Glutamatergic neuron (in vitro differentiated cells): ENCODE data around the gene TRAPPC8. TPM values are rescaled to one million over a fixed set of nuclear protein-coding genes. Genes with fewer than 3 reads are reported as not detected.
"Not testable (repeated sequence)": the region's sequence is repeated elsewhere in the genome, so short reads cannot be mapped to it uniquely, and the experiment has no call there.

Source experiments
- DNase-seq: peaks from one replicate; pipeline ENCODE4 v3.0.0; 2022
- H3K27ac Mint-ChIP-seq: one replicate; pipeline ENCODE4 v1.8.0; 2020; ENCODE audit warnings: mild to moderate bottlenecking, mixed read lengths, inconsistent platforms; ENCODE audit not compliant: unreplicated experiment
- H3K27me3 Mint-ChIP-seq: one replicate; pipeline ENCODE4 v1.8.0; 2020; ENCODE audit warnings: mild to moderate bottlenecking, moderate library complexity, mixed read lengths, inconsistent platforms; ENCODE audit not compliant: unreplicated experiment
- H3K36me3 Mint-ChIP-seq: one replicate; pipeline ENCODE4 v1.8.0; 2020; ENCODE audit warnings: mild to moderate bottlenecking, mixed read lengths, inconsistent platforms; ENCODE audit not compliant: unreplicated experiment
- H3K4me1 Mint-ChIP-seq: one replicate; pipeline ENCODE4 v1.8.0; 2020; ENCODE audit warnings: mild to moderate bottlenecking, low read depth, mixed read lengths, inconsistent platforms; ENCODE audit not compliant: unreplicated experiment
- H3K4me3 Mint-ChIP-seq: one replicate; pipeline ENCODE4 v1.8.0; 2020; ENCODE audit warnings: mild to moderate bottlenecking, mixed read lengths, inconsistent platforms; ENCODE audit not compliant: unreplicated experiment
- H3K9me3 Mint-ChIP-seq: one replicate; pipeline ENCODE4 v1.8.0; 2020; ENCODE audit warnings: mild to moderate bottlenecking, moderate library complexity, mixed read lengths, inconsistent platforms; ENCODE audit not compliant: unreplicated experiment
- total RNA-seq: library from RNA; stranded (reverse); fragmentation: NEBNext Ultra II Directional; extraction: Animal tissue kit (Norgen Biotek cat#: 25700); gene quantifications from one replicate; pipeline ENCODE4 v1.2.1, GENCODE V29; 2021; ENCODE audit not compliant: unreplicated experiment
- TF ChIP-seq, protein P1 (sequence below): fragments of 200-600 bp; sonication (generic); IDR thresholded peaks from one replicate; pipeline ENCODE4 v1.5.0; 2021; ENCODE audit not compliant: partially characterized antibody, unreplicated experiment

TRAPPC8 gene
- total RNA-seq, 1 donor from 2014 or later = 41.0 TPM

DNA sequence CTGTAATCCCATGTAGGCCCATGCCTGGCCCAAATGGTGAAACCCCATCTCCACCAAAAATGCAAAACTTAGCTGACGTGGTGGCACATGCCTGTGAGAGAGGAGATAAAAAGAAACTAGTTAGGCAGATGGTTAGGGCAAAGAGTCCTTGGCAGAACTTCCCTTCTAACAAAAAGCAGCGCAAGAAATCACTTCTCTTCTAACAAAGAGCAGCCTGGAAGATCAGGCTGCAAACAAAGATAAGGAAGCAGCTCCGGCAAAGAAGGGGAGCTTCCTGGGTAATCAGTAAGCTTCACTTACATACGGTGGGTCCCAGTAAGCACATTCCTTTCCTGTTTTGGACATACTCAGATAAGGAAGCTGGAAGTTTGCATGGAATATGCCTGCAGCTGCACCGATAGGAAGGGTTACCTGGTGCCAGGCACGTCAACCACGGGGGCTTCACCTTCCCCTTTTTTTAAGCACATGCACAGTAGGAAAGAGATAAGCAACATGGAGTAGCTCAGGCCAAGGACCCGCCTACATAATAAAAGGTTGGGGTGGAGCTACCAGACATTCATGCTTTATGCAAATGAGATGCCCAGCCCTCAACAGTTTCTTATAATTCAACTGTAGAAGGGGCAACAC is 121.3 kb downstream of the TRAPPC8 start:
- Mint-ChIP-seq H3K36me3 (no peaks in the 10 kb centered on the region), H3K9me3 (no peaks in the 10 kb centered on the region), H3K27ac (peak overlapping the region; percentile 36), H3K4me3 (no peak overlapping the region), H3K27me3 (no peaks in the 10 kb centered on the region), H3K4me1 (no peaks in the 10 kb centered on the region)
- TF ChIP-seq, protein P1, sequence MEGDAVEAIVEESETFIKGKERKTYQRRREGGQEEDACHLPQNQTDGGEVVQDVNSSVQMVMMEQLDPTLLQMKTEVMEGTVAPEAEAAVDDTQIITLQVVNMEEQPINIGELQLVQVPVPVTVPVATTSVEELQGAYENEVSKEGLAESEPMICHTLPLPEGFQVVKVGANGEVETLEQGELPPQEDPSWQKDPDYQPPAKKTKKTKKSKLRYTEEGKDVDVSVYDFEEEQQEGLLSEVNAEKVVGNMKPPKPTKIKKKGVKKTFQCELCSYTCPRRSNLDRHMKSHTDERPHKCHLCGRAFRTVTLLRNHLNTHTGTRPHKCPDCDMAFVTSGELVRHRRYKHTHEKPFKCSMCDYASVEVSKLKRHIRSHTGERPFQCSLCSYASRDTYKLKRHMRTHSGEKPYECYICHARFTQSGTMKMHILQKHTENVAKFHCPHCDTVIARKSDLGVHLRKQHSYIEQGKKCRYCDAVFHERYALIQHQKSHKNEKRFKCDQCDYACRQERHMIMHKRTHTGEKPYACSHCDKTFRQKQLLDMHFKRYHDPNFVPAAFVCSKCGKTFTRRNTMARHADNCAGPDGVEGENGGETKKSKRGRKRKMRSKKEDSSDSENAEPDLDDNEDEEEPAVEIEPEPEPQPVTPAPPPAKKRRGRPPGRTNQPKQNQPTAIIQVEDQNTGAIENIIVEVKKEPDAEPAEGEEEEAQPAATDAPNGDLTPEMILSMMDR = no peak
- no peak for DNase-seq

DNA sequence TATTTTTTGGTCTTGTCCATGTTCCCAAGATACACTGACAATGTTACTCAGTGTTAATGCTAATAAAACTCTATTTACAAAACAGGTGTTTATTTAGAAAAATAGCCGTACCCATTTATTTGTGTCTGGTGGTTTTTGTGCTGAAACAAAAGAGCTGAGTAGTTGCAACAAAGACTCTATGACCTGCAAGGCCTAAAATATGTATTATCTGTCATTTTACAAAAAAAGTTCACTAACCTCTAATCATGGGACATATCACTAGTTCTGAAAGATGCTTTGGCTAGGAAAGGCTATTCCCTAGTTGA is 123.1 kb downstream of the TRAPPC8 start:
- H3K36me3 Mint-ChIP-seq = no peaks in the 10 kb centered on the region
- TF ChIP-seq, protein P1 = peak; percentile 50
- no peak for DNase-seq
- no peaks in the 10 kb centered on the region for H3K9me3 Mint-ChIP-seq
- H3K4me3 Mint-ChIP-seq = no peak overlapping the region
- H3K27me3 Mint-ChIP-seq = peaks cover 1% of the 10 kb centered on the region
- H3K4me1 Mint-ChIP-seq = no peaks in the 10 kb centered on the region
- H3K27ac Mint-ChIP-seq = no peak overlapping the region

DNA sequence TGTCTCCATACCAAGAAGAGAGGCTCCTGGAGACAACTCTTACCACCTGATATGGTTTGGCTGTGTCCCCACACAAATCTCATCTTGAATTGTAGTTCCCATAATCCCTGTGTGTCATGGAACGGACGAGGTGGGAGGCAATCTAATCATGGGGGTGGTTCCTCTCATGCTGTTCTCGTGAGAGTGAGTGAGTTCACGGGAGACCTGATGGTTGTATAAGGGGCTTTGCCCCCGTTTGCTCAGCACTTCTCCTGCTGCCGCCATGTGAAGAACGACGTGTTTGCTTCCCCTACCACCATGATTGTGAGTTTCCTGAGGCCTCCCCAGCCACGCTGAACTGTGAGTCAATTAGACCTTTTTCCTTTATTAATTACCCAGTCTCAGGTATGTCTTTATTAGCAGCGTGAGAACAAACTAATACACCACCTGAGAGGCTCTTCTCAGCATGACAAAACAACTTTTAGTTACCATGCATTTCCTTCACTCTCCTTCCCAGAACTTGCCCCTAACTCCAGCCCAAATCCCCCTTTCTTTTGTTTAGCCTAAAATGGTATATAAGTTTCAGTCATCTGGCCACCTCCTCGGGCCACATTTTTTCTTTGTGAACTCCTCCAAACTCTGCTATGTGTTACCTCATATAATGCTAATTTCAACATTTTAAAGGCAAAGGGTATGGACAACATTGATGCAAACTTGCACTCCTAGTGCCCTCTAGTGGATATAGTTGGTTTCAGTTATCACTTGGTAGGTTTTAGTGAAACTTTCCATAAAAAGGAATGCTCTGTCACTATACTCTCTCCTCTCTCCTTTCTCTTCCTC is 123.6 kb downstream of the TRAPPC8 start:
- Mint-ChIP-seq H3K9me3 (no peaks in the 10 kb centered on the region), H3K4me1 (no peaks in the 10 kb centered on the region), H3K36me3 (no peaks in the 10 kb centered on the region), H3K27ac (no peak overlapping the region), H3K27me3 (peaks cover 1% of the 10 kb centered on the region), H3K4me3 (no peak overlapping the region)
- no peak for DNase-seq
- TF ChIP-seq, protein P1 = peak; percentile 76

DNA sequence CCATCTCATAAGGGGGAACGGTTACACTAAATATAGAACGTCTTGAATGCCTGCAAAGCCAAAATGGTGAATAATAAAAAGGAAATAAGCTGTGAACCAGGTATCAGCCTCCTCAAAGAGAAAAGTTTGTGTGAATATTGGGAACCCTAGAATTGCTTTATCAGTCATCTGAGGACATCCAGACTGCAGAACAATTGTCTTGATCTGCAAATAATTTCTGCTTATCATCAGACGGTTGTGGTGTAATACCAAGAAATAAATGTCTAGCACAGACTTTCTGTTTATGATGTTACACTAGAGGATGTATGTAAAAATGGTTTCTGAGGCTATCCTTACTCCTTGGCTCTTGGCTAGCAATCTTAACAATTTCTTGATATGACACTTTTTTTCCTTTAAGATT is 128.8 kb downstream of the TRAPPC8 start:
- Mint-ChIP-seq H3K4me1 (no peaks in the 10 kb centered on the region), H3K27me3 (peaks cover 3% of the 10 kb centered on the region), H3K27ac (no peak overlapping the region), H3K36me3 (no peaks in the 10 kb centered on the region), H3K4me3 (no peak overlapping the region), H3K9me3 (no peaks in the 10 kb centered on the region)
- no peak for DNase-seq
- TF ChIP-seq, protein P1 = no peak

DNA sequence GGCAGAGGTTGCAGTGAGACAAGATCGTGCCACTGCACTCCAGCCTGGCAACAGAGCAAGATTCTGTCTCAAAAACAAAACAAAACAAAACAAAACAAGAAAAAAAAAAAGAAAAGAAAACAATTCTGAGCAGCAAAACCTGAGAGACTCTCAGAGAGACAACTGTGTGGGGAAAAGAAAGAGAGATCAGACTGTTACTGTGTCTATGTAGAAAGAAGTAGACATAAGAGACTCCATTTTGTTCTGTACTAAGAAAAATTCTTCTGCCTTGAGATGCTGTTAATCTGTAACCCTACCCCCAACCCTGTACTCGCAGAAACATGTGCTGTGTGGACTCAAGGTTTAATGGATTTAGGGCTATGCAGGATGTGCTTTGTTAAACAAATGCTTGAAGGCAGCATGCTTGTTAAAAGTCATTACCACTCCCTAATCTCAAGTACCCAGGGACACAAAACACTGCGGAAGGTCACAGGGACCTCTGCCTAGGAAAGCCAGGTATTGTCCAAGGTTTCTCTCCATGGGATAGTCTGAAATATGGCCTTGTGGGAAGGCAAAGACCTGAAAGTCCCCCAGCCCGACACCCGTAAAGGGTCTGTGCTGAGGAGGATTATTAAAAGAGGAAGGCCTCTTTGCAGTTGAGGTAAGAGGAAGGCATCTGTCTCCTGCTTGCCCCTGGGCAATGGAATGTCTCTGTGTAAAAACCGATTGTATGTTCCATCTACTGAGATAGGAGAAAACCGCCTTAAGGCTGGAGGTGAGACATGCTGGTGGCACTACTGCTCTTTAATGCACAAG is 132.4 kb downstream of the TRAPPC8 start:
- not testable (repeated sequence) for H3K27ac Mint-ChIP-seq

DNA sequence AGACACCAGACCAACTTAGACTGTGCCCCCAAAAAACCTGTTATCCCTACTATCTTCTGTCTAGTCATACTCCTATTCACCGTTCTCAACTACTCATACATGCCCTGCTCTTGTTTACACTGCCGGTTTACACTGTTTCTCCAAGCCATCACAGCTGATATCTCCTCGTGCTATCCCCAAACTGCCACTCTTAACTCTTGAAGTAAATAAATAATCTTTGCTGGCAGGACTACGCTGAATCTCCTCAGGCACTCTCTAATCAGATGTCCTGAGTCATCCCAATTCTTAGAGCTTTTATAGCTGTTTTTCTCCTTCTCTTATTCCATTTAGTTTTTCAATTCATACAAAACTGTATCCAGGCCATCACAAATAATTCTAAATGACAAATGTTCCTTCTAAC is 133.9 kb downstream of the TRAPPC8 start:
- DNase-seq, H3K9me3 Mint-ChIP-seq, H3K36me3 Mint-ChIP-seq, H3K27ac Mint-ChIP-seq, H3K27me3 Mint-ChIP-seq, H3K4me3 Mint-ChIP-seq, H3K4me1 Mint-ChIP-seq: not testable (repeated sequence)

More for the DNA sequence above, 132.4 kb downstream of the TRAPPC8 start:
- not testable (repeated sequence) for DNase-seq, H3K27me3 Mint-ChIP-seq, H3K9me3 Mint-ChIP-seq, H3K4me1 Mint-ChIP-seq, H3K4me3 Mint-ChIP-seq, H3K36me3 Mint-ChIP-seq
